Cardiac septum (tissue), 1 donor: ENCODE data around the gene RNF43. TPM values are rescaled to one million over a fixed set of nuclear protein-coding genes. Genes with fewer than 3 reads are reported as not detected.

Source experiments
- DNase-seq: peaks from one replicate; pipeline ENCODE4 v3.0.0-alpha.2; 2020; ENCODE audit warnings: low spot score
- intact Hi-C: fragments of 100-400 bp; cut with DNase I; formaldehyde crosslinking; loops from one replicate; pipeline ENCODE4 v1.14.0; 2022
- total RNA-seq: library from RNA; stranded (reverse); fragmentation: NEBNext Ultra II Directional; extraction: Animal tissue kit (Norgen Biotek cat#: 25700); gene quantifications from one replicate; pipeline ENCODE4 v1.2.1, GENCODE V29; 2021
- donor health status: DM: no; HTN: no; CAD: no.

RNF43 gene
- total RNA-seq, 1 donor from 2014 or later = 1.6 TPM

GRCh38 chr17:58384897-58385296, 32.4 kb downstream of the RNF43 start:
- intact Hi-C loops = no loop called here
- no peak for DNase-seq

DNA sequence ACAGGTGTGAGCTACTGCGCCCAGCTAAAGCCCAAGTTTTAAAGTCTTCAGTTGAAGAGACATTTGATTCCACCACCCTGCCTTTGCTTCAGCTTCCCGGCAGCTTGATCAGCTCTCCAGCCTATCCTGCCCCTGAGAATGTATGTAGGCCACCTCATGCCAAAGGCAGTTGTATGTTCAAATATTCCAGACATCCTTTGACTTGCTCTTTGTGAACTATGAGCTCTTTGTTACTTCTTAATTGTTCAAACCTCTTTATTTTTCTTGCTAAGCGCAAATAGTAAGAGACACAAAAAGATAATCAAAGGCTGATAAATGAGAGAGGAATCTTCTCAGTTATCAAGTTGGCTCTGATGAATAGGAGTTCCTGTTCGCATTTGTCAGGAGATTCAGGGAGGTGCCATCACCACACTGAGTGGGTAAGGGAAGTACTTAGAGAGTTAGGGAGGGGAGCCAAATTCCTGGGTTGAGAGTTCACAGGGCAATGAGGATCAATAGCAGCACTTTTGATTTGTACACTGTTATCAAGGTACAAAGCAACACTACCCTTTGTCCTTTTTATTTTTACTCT, 33.4 kb downstream of the RNF43 start:
- no peak for DNase-seq
- intact Hi-C loops = no loop called here

DNA sequence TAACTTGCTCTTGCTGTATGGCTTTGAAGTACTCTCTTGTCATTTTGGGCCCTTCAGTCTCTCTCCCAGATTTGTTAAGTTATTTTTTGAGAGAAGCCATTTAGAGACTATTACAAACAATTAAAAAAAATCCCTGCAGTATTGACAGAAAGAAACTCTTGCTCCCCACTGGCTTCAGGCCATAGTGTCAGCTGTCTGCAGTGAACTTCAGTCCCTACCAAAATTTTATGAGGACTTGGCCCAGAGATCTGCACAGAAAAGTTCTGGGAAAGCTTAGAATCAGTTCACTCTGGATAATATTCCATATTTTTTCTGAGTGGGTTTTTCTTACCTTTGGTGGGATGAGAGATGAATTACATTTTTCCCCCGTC, 34.5 kb downstream of the RNF43 start:
- intact Hi-C loops = no loop called here
- DNase-seq = no peak

DNA sequence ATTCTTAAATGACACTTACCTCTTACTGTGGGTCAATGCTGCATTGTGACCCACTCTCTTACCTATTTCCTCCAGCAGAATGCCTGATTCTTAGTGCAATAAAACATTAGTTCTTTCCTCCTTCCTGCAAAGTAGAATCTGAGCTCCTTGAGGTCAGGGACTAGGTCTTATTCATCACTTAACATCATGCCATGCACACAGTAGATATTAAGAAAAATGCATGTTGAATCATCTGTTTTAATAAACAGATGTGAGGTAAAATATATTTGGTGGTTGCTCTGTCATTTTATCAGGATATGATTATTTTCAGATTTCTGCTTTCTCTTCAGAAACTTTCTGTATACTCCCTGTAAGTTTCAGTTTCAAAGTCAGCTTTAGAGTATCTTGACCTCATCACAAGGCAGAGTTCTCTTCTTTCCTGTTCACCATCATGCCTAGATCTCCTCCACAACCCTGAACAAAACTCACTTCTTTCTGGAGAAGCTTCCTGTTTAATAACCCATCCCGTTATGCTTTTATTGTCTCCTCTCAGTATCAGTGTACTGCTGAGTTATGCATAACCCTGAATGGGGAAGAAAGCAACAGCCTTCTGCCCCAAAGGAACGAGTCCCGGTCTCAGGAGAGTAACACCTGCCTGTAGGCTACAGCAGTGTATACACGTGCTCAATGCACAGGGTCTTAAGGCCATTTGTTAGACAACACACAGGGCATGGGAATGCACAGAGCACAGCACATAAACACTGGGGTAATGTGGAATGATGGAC, 35.0 kb downstream of the RNF43 start:
- intact Hi-C loops = no loop called here
- DNase-seq = no peak

- intact Hi-C loops = no loop called here
- DNase-seq = no peak
These were observed 36.0 kb downstream of the RNF43 start for GRCh38 chr17:58381124-58382035.

DNA sequence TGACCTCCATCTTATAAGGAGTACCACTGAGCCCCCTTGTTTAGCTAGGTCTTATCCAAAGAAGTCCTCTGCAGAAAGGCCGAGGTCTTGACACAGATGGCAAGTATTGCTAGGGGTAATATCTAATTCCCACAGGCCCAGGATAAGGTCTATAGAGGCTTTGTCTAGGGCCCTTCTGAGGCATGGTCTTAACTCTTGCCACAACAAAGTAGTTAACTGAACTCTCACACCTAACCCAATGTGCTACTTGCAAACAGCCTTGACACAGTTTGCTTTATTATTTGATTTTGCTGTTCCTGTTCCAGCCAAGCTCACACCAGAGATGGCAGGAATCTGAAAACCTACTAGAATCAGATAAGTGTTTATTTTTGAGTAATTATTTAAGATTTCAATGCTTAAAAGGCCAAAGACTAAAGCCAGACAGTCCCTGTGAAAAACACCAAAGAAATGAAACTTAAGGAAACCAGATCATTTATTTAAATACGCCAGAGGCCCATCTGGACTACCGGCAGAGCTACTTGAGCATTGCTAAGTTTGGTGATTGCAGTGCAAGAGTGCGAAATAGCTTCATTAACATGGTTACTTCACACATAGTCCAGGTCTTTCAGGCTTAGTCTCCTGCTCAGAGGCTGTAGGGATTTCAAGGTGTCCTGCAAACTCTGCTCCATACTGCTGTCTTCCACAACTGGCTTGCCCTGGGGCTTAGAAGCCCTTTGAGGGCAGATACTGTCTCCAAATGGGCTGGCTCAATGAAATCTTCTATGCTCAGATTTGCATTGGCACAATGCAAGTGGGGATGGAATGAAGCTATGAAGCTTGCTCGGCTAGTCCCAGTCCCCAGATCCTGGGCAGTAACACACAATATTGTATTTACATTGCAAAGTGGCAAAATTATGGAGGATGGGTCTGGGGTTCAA, 36.9 kb downstream of the RNF43 start:
- intact Hi-C loops = no loop called here
- DNase-seq = no peak

GRCh38 chr17:58379511-58379824, 37.9 kb downstream of the RNF43 start:
- intact Hi-C loops = no loop called here
- no peak for DNase-seq

DNA sequence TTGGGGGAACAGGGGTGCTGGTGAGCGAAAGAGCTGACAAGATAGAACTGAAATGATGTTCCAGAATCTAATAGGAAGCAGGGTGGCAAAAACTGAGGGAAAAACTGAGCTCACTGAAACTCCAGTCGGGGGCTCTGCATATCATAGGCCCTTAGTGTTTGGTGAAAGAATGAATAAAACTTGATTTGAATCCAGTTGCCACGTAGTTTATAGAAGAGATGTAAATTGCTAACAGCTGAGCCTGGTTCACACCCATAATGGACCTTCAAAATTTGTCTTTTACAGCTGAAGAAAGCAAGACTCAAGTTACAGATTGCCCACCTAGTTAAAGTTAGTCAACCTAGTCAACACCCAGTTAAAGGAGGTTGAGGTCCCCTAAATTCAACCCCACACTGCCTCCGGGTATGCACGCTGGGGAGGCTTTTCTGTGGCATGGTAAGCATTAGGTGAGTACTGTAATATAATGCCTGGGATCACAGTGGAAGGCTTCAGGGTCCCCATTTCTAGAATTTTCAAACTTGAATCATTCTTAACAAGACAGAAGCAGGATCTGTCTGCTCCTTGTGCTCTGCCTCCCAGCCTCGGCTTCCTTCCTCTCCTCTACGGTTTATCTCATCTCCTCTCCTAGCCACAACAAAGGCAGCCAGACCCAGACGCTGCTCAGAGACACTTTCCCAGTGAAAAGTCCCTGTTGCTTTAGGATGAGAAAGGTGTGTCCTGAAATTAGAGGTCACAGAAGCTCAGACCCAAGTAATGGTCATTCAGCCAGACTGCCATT, 38.4 kb downstream of the RNF43 start:
- intact Hi-C loops = no loop called here

GRCh38 chr17:58377661-58378060, 39.7 kb downstream of the RNF43 start:
- no peak for DNase-seq
- intact Hi-C loops = no loop called here

More for the DNA sequence above, 38.4 kb downstream of the RNF43 start:
- DNase-seq = no peak

DNA sequence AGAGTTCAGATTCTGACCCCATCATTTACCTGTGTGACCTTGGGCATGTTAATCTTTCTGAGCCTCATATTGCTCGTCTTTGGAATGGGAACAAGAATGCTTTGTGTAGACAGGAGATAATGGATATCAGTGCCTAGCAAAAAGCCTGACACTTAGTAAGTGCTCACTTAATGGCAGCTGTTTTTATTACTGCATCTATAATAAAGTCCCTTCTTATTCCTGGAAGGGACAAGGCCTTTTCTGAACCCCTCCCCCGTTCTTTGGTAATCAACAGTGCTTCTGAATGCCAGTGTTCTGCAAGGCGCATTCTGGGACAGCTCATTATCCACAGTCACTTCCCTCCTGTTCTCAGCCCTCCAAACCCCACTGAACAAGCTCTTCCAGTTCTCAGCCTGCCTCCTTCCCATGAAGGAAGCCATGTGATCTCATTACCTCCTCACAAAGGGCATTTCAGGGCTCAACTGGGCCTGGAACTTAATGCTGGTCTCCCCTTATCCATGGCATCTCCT, 40.2 kb downstream of the RNF43 start:
- no peak for DNase-seq
- intact Hi-C loops = no loop called here

DNA sequence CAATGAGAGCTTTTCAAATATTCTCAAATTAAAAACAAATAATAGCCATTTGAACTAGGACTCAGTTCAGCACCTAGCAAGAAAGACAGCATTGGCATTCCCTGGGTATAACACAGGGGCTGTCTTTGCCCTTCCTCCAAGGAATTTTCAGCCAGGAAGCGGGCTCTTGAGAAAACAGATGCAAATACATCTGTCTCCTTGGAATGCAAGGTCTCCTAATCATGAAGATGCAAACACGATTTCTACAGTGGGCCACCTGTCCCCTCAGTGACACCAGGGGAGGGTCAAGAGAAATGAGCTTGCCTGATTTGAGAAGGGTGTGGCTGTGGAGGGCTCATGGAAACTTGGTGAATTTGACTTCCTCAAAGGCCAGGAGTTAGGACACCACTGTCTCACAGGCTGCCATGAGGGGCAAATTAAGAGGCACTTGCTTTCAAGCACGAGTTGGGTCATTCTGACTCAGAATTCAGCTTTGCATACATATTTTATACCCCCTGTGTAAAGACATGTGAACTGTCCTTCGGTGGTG, 40.8 kb downstream of the RNF43 start:
- no peak for DNase-seq
- intact Hi-C loops = no loop called here

- intact Hi-C loops = no loop called here
- no peak for DNase-seq
These were observed 41.5 kb downstream of the RNF43 start for GRCh38 chr17:58375811-58376210.

DNA sequence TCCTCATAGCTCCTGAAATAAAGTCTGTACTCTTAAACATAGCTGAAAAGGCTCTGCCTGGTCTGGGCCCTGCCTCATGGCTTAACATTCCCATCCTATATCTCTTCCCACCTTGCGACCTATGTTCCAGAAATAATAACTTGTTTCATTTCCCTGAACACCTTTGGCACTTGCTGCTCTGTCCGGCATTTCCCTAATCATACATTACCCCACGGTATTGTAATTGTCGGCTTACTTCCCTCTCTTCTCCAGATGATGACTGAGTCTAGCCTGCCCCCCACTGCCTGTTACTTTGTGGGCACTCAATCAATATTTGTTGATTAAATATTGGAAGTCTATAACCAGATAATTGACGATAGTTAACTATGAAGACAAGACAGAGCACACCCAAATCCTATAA, 42.1 kb downstream of the RNF43 start:
- intact Hi-C loops = no loop called here
- DNase-seq = no peak

GRCh38 chr17:58373923-58374322, 43.4 kb downstream of the RNF43 start:
- no peak for DNase-seq
- intact Hi-C loops = no loop called here

GRCh38 chr17:58373003-58373402, 44.3 kb downstream of the RNF43 start:
- intact Hi-C loops = no loop called here

GRCh38 chr17:58371300-58371950, 45.9 kb downstream of the RNF43 start:
- intact Hi-C loops = no loop called here
- no peak for DNase-seq

More at GRCh38 chr17:58373003-58373402, 44.3 kb downstream of the RNF43 start:
- DNase-seq = no peak

- DNase-seq = no peak
- intact Hi-C loops = no loop called here
These were observed 46.6 kb downstream of the RNF43 start for GRCh38 chr17:58370716-58371115.

DNA sequence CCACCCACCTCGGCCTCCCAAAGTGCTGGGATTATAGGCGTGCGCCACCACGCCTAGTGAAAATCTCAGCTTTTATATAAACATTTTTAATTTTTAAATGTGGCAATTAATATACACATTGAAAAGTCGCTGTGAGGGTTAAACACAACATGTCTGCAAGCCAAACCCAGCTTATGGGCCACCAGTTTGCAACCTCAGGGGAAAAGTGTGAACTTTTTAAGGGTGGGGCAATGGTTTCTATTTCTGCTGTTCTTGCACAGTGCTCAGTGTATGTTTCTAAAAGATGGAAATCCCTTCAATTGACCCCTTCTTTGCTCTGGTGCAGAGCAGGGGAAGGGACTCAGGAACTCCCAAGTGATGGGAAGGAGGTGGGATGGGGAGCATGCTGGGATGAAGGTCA, 47.0 kb downstream of the RNF43 start:
- intact Hi-C loops = no loop called here
- no peak for DNase-seq
